ENCODE data around the gene MYEOV.

The MYEOV gene

DNA sequence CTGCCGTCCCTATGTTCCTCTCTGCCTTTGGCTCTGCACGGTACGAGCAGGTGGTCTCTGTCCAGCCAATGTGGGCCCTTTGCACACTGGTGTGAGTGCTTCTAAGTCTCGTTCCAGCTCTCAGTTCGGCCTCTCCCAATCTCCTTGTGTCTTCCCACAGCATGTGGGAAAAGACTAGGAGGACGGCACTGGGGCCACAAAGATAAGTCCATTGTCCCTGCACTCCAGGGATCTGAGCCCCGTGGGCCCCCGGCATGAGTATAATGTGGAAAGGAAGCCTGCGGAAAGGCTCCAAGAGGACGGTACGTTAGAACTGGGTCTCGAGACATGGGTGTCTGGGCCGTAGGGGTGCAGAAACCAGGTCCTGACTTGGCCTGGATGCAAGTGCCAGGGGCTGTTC, 16.4 kb downstream of the MYEOV start:
- TF ChIP-seq, protein P1, sequence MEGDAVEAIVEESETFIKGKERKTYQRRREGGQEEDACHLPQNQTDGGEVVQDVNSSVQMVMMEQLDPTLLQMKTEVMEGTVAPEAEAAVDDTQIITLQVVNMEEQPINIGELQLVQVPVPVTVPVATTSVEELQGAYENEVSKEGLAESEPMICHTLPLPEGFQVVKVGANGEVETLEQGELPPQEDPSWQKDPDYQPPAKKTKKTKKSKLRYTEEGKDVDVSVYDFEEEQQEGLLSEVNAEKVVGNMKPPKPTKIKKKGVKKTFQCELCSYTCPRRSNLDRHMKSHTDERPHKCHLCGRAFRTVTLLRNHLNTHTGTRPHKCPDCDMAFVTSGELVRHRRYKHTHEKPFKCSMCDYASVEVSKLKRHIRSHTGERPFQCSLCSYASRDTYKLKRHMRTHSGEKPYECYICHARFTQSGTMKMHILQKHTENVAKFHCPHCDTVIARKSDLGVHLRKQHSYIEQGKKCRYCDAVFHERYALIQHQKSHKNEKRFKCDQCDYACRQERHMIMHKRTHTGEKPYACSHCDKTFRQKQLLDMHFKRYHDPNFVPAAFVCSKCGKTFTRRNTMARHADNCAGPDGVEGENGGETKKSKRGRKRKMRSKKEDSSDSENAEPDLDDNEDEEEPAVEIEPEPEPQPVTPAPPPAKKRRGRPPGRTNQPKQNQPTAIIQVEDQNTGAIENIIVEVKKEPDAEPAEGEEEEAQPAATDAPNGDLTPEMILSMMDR (IDR thresholded peaks at IDR 0.05) = no peak

DNA sequence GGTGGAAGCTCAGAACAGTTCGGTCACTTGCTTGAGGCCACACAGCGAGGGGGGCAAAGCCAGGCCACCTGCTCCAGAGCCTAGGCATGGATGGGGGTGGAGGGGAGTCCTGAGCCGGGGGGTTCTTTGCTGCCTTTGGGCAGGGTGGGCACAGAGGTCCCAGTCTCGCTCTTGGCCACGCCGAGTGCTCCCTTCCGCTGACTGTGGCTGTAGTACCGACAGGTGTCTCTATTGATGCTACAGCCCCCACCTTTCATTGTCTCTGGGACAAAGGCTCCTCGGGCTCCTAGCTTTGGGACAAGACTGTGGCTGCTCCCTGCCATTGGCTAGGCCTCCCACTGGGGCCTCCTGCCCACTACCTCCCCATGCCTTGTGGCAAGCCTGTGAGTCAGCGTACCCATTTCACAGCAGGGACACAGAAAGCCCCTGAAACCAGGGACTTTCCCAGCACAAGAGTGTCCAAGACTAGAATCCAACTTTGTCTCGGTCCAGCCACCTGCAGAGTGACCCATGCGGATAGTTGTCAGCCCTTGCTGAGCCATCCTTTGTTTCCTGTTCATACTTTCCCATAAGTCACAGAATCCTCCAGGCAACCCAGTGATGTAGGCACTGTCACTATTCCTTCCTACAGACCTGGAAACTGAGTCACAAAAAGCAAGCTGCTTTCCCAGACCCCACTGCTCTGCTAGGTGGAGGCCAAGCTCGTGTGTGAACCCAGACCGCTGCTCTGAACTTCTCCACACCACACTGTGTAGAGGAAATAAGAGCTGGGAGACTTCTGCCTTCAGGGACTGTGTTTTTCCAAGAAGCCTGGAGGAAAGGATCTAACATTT, 17.2 kb downstream of the MYEOV start:
- TF ChIP-seq, protein P1 (IDR thresholded peaks at IDR 0.05) = no peak

DNA sequence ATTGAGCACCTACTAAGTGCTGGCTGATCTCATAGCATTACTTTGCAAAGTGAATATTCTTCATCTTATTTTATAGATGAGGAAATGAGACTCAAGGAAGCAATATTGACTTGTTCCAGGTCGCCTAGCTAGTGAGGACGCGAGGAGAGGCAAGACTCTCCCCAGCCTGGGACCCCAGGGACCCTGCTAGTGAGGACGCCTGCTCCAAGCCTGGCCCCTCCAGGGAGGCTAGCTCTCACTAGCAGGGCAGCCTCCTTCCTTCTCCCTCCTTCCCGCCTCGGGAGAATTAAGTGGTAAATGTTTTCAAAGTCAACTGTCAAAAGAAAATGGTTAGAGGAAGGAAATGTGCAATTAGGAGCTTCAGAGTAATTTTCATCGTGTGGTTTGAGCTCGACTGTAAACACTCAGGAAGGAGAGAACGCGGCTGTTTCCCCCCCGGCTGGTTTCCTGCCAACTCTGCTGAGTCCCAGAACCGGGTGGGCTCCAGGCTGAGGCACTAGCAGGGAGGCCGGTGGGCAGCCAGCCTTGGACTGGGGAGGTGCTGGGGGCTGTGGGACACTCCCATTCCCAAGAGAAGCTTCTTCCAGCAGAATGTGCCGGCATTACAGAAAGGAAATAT, 17.9 kb downstream of the MYEOV start:
- TF ChIP-seq, protein P1 (IDR thresholded peaks at IDR 0.05) = no peak

DNA sequence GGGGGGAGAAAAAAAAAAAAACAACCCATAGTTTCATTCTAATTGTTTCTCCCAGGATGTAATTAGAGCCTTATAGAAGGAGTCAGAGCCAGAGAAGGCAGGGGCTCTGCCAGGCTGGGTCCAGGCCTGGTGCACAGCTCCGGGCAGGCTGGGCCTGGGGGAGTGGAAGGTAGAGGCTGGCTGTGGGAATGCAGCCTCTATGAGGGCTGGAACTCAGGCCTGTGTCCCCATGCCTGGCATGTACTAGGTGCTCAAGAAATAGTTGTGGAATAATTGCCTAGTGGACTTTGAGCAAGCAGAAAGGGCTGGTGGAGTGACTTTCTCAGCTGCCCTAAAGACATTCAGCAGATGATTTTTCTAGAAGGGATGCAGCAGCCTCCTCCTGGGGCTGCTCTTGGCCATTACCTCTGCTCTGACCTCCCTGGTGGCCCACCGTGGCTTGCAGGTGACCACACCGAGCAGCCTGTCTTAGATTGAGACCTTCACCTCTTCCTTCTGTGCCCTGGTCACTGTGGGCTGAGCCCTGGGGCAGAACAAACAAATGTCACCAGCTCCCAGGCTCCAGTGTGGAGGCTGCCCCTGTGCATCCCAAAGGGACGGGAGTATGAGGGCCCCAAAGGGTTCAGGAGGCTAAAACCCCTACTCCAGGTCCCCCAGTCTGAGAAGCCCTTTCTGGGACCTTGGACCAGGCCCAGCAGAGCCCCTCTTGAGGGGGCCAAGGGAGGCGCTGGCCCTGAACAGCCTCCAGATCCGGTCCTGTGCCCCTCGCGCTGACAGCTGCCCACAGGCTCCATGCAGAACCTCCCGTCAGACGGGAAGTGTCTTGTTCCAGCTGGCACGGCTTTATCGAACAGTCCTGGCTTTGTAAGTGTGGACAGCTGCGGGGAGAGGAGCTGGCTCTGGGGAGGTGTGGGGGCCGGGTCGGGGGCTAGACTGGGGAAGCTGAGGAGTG, 18.8 kb downstream of the MYEOV start:
- TF ChIP-seq, protein P1 (IDR thresholded peaks at IDR 0.05) = no peak

DNA sequence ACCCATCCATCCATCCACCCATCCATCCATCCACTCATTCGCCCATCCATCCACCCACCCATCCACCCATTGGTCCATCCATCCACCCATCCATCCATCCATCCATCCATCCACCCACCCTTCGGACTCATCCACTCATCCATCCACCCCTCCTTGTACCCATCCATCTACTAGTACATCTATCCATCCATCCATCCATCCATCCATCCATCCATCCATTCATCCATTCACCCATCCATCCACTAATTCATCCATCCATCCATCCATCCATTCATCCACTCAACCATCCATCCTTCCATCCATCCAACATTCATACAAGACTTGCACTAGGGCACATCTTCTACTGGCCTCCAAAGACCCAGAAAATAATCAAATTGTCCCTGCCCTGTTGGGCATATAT, 20.0 kb downstream of the MYEOV start:
- TF ChIP-seq, protein P1 (IDR thresholded peaks at IDR 0.05) = no peak

DNA sequence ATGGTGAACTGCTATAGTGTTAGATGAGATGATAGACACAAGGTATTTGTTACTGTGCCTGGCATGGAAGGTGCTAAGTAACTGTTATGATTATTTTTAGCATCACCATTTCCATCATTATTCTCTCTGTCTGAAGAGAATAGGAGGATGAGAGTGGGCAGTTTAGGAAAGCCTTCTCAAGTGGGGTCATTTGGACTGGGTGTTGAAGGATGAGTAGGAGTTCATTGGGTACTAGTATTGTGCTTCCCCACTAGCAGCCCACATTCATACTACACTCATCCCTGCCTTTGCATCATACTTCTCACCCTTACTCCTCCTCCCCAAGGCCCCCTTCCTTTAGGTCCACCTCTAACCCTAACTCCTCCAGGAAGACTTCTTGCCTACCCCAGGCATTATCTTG, 20.6 kb downstream of the MYEOV start:
- TF ChIP-seq, protein P1 (IDR thresholded peaks at IDR 0.05) = no peak

DNA sequence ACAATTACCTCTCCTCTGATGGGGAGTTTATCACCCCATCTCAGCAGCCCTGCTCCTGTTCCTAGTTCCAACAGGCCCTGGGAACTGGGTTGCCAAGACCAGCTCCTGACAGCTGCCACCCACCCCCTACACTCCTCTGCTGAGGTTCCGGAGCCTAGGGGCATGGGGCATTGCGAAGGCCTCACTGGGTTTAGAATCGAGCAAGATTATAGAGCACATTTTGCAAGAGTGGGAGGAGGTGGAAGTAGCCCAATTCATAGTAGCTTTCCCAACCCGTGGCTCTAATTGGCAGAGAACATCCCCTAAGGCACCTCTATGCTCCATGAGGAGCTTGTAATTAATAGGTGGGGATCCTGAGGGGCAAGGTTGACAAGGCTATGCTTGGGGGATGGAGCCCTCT, 23.0 kb downstream of the MYEOV start:
- TF ChIP-seq, protein P1 (IDR thresholded peaks at IDR 0.05) = no peak
